ENCODE data around the gene ABCB10.

DNA sequence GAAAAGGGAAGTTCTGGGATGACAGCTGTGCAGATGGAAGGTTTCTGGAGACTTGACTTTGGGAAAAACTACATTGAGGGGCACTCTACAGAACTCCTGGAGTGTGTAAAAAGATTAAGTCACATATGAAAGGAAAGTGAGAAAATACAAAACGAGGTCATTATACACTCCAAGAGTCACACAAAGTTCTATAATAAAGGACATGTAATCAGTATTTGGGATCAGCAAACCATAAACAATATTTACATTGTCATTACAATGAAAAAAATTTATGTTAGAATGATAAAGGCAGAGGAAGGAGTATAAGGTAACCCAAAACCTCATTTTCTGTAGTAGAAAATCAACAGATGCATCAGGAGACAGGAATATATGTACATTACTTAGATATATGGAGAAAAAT, 73.2 kb downstream of the ABCB10 start:
- no peak for TF ChIP-seq POLR2A (IDR thresholded peaks at IDR 0.05; ENCODE audit: low read length)
- no peak for TF ChIP-seq GATA1 (IDR thresholded peaks at IDR 0.05; ENCODE audit: low read depth, low read length)
